WTC11 (cell line): Measurements from ENCODE around the gene R3HDM1.

Experiments
- CREB1 ChIP-seq: sonication (generic); formaldehyde crosslinking; IDR thresholded peaks from 2 replicates; pipeline ENCODE4 v1.8.0; 2023; ENCODE audit warnings: mild to moderate bottlenecking, missing genetic modification reagents
- CTCF ChIP-seq: fragments of 200-600 bp; IDR thresholded peaks from 2 replicates; pipeline ENCODE4 v1.8.0; 2022; ENCODE audit warnings: antibody characterized with exemption
- GABPB1 ChIP-seq: sonication (generic); formaldehyde crosslinking; IDR thresholded peaks from 2 replicates; pipeline ENCODE4 v1.8.1; 2023; ENCODE audit warnings: mild to moderate bottlenecking, missing genetic modification reagents
- MLX ChIP-seq: sonication (generic); formaldehyde crosslinking; IDR thresholded peaks from 2 replicates; pipeline ENCODE4 v1.8.1; 2023; ENCODE audit warnings: mild to moderate bottlenecking, missing genetic modification reagents, moderate library complexity
- SP1 ChIP-seq: sonication (generic); formaldehyde crosslinking; conservative IDR thresholded peaks from 2 replicates; pipeline ENCODE4 v1.8.1; 2022; ENCODE audit warnings: missing genetic modification reagents
- USF2 ChIP-seq: sonication (generic); formaldehyde crosslinking; IDR thresholded peaks from 2 replicates; pipeline ENCODE4 v1.8.1; 2023; ENCODE audit warnings: mild to moderate bottlenecking, missing genetic modification reagents, moderate library complexity
- ZBTB21 ChIP-seq: sonication (generic); formaldehyde crosslinking; IDR thresholded peaks from 2 replicates; pipeline ENCODE4 v1.8.1; 2023; ENCODE audit warnings: mild to moderate bottlenecking, missing genetic modification reagents, borderline replicate concordance
- ZNF232 ChIP-seq: sonication (generic); formaldehyde crosslinking; IDR thresholded peaks from 2 replicates; pipeline ENCODE4 v1.8.0; 2022; ENCODE audit warnings: mild to moderate bottlenecking, missing genetic modification reagents

DNA sequence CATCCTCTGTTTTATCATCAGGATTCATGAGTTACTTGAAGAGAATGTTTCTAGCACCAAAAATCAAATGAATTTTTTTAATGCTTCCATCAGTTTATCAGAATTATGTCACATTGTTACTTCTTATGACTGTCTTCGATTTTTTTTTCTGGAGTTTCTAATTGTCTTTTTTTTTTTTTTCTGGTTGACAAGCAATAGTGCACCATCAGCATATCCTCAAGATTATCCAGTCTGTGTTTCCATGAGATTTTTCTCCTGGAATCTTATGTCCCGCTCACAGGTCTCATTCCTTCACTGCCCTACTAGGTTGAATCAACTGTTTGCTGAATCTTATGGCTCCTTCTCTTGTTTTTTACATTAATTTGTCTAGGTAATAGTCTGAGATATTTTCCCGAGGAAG lies 16.0 kb downstream of the R3HDM1 start:
- no peak for TF ChIP-seq MLX (CRISPR knock-in tag)
- no peak for TF ChIP-seq ZNF232 (CRISPR knock-in tag)
- TF ChIP-seq CREB1 (CRISPR knock-in tag): no peak
- TF ChIP-seq SP1 (CRISPR knock-in tag): no peak
- TF ChIP-seq USF2 (CRISPR knock-in tag): no peak
- no peak for TF ChIP-seq ZBTB21 (CRISPR knock-in tag)
- no peak for TF ChIP-seq GABPB1 (CRISPR knock-in tag)
- TF ChIP-seq CTCF: no peak
